ENCODE results near the gene TLX2.

TLX2 gene

DNA sequence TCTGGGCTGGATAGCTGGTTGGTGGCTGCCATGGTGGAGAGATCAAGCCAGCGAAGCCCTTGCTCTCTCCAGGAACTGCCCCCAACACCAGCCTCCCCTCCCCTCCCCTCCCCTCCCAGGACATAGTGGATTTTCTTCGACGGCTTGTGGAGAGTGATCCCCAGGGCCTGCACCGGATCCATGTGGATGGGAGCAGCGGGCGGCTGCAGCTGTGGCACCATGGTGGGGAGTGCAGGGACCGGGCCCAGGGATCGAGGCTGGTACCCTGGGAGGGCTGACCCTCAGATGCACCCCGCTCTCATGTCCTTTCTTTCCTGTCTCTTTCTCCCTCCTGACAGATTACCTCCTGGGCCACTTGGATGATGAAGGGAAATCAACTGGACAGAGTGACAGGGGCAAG lies 24.3 kb upstream of the TLX2 start:
- Histone ChIP-seq H3K27ac (no peak overlapping the region), H3K4me3 (no peak overlapping the region)
- no peak for DNase-seq (ENCODE audit: low spot score)
- TF ChIP-seq, protein P1, sequence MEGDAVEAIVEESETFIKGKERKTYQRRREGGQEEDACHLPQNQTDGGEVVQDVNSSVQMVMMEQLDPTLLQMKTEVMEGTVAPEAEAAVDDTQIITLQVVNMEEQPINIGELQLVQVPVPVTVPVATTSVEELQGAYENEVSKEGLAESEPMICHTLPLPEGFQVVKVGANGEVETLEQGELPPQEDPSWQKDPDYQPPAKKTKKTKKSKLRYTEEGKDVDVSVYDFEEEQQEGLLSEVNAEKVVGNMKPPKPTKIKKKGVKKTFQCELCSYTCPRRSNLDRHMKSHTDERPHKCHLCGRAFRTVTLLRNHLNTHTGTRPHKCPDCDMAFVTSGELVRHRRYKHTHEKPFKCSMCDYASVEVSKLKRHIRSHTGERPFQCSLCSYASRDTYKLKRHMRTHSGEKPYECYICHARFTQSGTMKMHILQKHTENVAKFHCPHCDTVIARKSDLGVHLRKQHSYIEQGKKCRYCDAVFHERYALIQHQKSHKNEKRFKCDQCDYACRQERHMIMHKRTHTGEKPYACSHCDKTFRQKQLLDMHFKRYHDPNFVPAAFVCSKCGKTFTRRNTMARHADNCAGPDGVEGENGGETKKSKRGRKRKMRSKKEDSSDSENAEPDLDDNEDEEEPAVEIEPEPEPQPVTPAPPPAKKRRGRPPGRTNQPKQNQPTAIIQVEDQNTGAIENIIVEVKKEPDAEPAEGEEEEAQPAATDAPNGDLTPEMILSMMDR (IDR thresholded peaks at IDR 0.05): no peak

DNA sequence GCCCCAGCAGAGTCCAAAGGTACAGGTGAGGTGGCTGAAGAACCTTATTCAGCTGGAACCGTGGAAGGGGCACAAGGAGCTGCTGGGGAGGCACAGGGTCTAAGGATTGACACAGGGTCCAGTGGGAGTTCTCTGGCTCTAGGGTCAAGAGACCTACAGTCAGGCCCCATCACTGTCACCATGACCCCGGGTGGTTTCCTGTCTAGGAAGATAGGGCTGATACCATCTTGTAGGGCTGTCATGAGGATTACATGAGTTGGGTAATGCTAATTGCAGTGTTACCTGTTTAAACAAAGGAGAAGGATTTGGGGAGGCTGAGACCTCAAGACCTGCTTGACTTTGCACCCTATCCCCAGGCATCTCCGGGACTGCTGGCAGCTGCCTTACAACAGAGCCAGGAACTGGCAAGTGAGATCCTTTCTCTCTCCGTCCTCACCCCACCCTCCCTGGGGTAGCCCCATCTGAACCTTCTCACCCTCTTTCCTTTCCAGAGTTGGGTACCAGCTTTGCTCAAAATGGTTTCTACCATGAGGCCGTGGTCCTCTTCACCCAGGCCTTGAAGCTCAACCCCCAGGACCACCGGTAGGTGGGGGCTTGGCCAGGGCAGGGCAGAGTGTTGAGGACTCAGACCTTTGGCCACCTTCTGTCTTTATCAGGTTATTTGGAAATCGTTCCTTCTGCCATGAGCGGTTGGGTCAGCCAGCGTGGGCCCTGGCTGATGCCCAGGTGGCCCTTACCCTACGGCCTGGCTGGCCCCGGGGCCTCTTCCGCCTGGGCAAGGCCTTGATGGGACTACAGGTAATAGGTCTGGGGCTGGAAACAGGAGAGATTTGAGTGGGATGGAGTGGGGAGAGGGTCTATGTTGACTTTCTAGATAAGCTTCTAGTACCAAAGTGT lies 22.4 kb upstream of the TLX2 start:
- TF ChIP-seq, protein P1 (IDR thresholded peaks at IDR 0.05): no peak
- no peak overlapping the region for H3K27ac ChIP-seq
- no peak for DNase-seq (ENCODE audit: low spot score)
- H3K4me3 ChIP-seq: no peak overlapping the region

DNA sequence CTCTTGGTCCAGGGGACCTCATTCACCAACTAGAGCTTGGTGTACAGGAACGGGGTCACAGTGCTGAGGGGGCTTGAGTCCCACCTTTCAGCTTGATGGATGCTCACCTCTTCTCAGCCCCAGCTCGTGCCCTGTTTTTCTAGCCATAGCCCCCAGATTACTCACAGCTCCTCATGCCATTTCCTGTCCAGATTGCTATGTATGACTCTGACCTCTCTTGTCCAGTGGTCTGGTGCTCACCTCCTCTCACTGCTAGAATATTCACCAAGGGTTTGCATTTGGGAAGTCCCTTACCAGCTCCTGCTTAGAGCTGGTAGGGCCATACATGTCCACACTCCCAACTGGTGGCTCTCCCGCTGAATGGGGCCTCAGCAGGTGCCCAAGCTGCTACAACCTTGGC lies 20.7 kb upstream of the TLX2 start:
- no peak overlapping the region for H3K4me3 ChIP-seq
- TF ChIP-seq, protein P1 (IDR thresholded peaks at IDR 0.05): no peak
- DNase-seq (ENCODE audit: low spot score): no peak
- H3K27ac ChIP-seq: no peak overlapping the region

DNA sequence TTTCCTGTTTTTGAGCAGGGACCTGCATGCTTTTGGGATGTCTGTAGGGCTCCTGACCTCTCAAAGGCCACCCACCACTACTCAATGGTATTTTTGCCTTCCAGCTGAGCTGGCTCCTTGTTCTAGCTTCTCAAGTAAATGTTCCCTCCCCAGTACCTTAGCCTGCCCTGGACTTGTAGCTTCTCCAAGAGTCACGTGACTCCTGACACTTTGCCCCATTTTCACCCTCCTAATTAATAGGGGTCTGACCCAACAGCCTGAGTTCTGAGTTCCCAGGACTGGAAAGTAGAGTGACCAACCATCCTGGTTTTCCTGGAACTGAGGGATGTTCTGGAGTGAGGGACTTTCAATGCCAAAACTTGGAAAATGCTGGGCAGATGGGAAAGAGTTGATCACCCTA lies 18.8 kb upstream of the TLX2 start:
- TF ChIP-seq, protein P1 (IDR thresholded peaks at IDR 0.05): no peak
- H3K27ac ChIP-seq: no peak overlapping the region
- no peak overlapping the region for H3K4me3 ChIP-seq
- DNase-seq (ENCODE audit: low spot score): no peak

DNA sequence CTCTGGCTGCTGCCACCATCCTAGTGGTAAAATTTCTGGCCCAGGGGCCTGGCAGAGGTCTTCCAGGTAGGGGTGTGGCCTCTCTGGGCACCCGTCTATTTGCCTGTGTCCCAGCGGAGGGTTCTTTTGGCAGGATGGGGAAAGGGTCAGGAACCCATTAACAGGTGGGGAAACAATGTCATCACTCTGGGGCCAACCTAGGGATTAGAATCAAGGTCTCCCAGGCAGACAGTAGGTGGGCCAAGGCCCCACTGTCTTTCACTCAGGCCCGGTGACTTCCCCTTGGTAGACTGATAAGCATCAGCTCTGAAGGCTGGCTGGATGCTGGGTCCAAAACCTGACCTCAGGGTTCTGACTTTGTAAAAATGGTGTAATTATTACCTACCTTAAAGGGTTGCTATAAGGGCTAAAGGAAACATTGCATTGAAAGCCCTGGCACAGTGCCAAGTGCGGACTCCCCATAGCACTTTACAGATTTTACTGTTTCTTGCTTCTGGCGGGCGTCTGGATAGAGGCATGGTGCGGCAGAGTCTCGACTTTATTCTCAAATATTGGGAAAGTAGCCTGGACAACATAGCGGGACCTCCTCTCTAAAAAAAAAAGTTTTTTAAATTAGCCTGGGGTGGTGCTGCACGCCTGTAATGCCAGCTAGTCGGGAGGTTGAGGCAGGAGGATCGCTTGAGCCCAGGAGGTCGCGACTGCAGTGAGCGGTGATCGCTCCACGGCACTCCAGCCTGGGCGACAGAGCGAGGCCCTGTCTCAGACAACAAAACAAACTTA lies 17.1 kb upstream of the TLX2 start:
- no peak for DNase-seq (ENCODE audit: low spot score)
- Histone ChIP-seq H3K4me3 (peak overlapping the region; percentile 65), H3K27ac (no peak overlapping the region)
- TF ChIP-seq, protein P1 (IDR thresholded peaks at IDR 0.05): no peak

DNA sequence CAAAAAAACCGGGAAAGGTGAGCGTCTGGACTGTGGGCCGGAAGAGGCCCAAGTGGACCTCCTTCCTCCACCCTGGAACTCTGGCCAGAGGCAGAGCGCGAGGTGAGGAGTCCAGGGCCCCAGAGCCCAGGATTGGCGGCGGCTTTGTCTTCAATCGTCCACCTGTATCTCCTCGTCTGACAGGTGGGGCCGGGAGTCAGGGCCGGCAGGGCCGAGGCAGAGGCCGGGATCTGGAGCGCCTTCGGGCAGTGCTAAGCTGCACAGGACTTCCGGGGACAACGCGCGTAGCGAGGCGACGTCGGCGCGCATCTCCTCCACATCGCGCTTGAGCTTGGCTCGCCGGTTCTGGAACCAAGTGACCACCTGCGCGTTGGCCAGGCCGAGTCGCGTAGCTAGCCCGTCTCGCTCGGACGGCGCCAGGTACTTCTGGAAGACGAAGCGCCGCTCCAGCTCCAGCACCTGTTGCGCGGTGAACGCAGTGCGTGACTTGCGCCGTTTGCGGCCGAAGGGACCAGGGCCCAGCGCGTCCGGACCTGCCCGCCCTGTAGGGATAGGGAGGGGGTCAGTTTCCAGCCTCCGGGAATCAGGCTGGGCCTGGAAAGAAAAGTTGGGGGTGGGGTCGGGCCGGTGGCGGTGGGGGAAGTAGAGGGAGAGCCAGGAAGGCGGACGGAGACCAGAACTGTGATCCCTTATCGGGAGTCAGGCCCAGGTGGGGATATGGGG lies 16.3 kb upstream of the TLX2 start:
- TF ChIP-seq, protein P1 (IDR thresholded peaks at IDR 0.05): no peak
- Histone ChIP-seq H3K4me3 (peak overlapping the region; percentile 65), H3K27ac (no peak overlapping the region)
- peak; percentile 72 for DNase-seq (ENCODE audit: low spot score)
